Activated CD8-positive, alpha-beta memory T cell treated with anti-CD3 and anti-CD28 coated beads, Interleukin-2, amount 50 U/mL, for 24 hours (primary cell): ENCODE data around the gene SFPQ.
"Not testable (repeated sequence)": the region's sequence is repeated elsewhere in the genome, so short reads cannot be mapped to it uniquely, and the experiment has no call there.

Source experiments
- DNase-seq: peaks from one replicate; pipeline ENCODE4 v3.0.0-alpha.2; 2020; ENCODE audit errors: extremely low read depth

SFPQ gene

DNA sequence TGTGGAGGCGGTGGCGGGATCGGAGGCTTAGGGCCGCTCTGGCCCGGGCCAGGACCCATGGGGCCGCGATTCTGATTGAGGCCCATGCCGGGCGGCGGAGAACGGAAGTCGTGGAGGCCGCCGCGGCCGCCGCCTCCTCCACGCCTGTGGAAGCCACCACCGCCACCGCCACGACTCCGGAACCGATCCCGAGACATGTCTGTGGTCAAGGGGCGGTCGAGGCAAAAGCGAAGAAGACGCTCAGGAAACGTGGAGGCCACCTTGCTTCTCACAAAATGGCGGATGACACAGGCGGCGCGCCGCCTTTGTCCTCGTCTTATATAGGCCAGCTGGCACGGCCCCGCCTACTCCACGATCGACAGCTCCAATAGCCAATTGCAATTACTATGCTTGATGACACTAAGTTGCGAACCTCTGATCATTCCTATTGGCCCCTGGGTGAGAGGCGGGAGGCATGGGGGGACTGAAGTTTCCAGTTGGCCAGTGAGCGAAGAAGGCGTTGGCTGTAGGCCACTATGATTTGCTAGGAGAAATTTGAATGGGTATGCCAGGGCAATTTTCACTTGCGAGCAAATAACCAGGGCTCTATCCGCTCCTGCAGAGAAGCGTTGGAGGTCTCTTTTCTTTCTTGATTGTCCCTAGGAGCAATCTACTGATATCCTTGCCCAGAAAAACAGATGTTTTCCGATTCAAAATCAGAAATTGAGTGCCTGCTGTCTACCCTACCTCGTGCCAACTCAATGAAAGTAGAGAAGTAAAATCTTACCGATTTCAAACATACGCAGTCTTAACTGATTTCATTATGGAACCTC is at the start of gene SFPQ:
Gene SFPQ (minus strand): TSS at position 293 of the 812 bp plus-strand sequence. CDS start 96 bp downstream, at position 197.
- peak; percentile 95 for DNase-seq

DNA sequence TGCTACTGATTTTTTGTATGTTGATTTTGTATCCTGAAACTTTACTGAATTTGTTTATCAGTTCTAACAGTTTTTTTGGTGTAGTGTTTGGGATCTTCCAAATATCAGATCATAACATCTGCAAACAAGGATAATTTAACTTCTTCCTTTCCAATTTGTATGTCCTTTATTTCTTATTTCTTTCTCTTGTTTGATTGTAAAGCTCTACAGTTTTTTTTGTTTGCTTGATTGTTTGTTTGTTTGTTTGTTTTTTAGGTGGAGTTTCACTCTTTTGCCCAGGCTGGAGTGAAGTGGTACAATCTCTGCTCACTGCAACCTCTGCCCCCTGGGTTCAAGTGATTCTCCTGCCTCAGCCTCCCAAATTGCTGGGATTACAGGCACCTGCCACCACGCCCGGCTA is 43.8 kb upstream of the SFPQ start:
- DNase-seq, result not testable (repeated sequence)

DNA sequence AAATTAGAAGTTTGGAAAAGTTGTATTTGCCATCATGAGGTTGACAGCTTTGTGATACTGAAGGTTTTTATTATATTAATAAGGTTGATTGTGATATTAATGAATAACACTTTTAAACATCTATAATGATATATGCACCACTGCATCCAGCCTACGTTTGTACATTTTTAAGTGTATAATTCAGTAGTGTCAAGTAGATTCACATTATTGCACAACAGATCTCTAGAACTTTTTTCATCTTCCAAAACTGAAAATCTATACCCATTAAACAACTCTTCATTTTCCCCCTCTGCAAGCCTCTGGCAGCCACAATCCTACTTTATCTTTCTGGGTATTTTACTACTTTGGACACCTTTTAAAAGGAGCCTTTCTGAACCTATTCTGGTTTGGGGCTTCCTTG is 38.3 kb upstream of the SFPQ start:
- no peak for DNase-seq

DNA sequence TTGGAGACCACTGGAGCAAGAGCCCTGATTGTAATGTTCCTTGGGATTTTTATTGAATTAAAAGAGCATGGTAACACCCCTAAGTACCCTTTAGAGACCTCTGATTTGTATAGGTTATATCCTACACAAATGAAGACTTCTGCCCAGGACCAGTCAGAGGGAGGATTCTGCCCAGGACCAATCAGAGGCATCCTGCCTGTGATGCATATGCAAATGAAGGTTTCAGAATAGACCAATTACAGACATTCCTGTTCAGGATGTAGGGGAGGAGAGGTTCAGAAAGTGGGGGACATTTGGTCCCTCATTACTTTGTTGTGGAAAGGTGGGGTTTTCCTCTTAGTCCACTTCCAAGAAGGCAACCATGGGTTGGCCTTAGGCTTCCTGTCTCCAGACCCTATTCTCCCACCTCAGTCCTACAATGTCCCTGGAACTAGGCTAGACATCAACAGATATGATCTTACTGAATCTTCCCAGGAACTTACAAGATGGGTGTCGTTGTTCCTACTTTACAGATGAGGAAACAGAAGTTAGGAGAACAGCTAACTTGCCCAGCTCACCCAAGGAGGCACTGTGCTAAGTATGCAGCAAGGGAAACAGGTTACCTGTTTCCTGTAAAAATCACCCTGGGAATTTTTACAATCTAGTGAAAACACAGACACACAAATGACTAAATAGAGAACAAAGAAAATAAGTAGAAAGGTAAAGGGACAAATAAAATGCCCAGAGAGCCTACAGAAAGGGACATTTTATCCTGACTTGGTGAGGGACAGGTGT is 36.8 kb upstream of the SFPQ start:
- no peak for DNase-seq

DNA sequence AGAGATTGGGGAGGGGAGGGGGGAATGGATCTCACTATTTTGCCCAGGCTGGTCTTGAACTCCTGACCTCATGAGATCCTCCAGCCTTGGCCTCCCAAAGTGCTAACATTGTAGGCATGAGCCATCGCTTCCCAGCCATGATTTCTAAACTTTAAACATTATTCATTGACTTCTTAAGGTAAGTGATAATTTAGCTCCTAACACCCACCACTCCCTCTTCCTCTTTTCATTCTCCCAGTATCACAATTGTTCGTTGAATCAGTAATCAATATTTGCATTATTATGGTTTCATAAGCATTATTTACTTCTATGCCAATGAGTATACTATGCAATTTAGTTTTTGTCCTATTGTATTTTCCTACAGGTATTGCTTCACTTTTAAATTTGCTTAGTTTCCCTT is 33.6 kb upstream of the SFPQ start:
- DNase-seq, result no peak

DNA sequence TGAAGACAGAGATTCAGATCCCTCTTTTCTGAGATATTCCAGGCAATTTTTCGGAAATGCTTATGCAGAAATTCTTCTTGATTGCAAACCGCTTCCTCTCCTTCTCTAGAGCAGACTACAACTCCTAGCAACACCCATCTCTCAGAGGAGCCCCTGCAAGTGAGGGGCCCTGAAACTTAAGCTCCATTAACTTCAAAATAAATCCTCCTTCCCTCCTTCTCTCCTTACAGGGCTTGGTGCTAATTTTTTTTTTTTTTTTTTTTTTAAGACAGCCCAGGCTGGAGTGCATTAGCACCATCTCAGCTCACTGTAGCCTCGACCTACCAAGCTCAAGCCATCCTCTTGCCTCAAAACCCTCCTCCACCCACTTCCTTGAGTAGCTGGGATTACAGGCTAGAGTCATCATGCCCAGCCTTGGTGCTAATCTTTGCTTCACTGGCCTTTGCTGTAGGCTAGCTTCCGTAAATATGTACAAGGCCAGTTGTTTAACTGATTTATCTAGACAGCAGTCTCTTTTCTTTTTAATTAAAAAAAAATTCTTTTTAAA is 30.2 kb upstream of the SFPQ start:
- no peak for DNase-seq

GRCh38 chr1:35222322-35223083 is 29.6 kb upstream of the SFPQ start:
- no peak for DNase-seq

DNA sequence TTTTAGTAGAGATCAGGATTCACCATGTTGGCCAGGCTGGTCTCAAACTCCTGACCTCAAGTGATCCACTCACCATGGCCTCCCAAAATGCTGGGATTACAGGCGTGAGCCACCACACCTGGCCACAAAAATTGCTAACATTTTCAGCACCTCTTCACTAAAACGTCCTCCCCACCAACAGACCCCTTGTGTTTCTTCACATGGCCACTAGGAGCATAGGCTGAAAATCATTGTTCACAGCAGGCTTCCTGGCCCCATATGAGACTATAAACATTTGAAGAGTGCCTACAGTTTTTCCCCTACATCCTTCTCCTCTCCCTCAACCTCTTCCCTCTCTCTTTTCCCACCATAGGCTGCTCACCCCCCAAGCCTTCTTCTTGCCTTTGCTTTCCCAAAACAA is 28.0 kb upstream of the SFPQ start:
- DNase-seq, result no peak

DNA sequence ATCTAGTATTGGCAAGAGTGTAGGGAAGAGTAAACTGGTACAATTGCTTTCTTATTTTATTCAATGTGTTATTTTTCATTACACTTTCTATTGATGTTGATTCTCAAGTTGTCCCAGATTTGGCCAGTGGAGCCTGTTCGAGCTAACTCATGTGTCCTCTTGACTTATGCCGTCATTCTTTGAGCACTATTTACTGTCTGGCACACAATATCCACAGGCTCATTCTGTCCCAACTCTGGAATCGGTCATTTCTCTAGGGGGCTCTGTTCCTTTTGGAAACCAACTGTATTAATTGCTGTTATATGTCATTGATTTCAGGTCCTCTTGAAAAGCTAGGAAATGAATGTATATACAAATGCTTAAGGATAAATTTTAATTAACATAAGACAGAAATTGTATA is 22.4 kb upstream of the SFPQ start:
- DNase-seq, result no peak

GRCh38 chr1:35211120-35211414 is 18.1 kb upstream of the SFPQ start:
- DNase-seq, result no peak

DNA sequence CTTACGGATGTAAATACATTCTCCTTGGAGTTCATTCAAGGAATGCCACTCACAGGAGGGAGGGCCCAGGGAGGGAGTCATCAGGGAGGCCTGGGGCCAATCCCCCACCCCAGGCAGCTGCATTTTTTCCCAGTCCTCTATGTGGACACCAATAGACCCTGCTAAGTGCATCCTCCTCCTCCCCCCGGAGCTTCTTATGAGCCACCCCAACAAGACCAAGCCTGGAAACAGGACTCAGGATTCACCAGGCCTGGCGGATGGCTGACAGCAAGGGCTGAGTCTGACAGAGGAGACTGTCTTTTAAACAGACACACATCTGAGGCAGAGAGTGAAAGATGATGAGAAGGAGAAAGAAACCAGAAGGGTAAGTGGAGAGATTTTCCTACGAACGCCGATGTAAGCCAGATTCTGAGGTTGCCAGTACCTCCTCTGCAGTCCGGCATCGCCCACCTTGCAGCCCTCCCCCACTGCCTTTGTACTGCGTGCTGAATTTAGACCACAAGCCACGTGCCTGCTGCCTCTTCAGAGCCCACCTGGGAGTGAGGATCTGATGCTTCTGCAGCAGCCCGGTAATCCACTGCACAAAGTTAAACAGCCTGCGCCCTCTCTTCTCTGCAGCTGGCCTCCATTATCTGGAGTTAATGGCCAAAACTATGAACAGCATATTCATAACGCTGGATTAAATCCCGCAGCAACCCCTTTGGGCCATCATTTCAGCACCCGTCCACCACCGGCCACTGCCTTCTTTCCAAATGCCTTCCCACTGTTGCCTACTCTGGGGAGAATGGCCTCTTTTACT is 17.6 kb upstream of the SFPQ start:
- no peak for DNase-seq

- no peak for DNase-seq
These were observed 10.3 kb upstream of the SFPQ start for GRCh38 chr1:35203295-35203694.

DNA sequence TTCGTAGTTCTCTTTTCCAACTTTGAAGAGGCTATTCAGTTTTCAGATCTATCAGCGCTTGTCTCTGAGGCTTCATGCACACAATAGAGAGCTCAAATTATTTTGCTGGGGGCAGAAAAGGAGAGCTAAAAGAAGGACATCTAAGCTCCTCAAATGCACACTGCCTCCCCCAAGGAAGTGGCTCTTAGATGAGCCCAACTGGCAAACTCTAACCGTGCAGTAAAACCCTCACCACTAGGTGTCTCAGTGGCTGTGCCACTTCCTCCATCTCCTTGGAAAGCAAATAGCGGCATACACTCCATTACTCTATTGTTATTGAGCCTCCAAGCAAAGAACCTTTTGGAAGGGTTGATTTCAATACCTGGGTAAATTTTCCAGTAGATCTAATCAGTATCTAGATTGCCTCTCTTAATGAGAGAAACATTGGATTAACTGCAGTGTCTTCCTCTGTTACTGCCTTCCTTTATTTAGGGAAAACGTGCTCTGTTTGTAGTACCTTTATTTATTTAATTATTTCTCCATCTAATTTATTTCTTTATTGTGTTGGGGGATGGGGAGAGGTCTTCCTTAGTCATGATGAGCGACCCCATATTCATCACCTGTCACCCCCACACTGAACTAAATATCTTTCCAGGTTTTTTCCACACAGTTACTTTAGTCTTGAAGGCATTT is 9.2 kb upstream of the SFPQ start:
- DNase-seq, result no peak

DNA sequence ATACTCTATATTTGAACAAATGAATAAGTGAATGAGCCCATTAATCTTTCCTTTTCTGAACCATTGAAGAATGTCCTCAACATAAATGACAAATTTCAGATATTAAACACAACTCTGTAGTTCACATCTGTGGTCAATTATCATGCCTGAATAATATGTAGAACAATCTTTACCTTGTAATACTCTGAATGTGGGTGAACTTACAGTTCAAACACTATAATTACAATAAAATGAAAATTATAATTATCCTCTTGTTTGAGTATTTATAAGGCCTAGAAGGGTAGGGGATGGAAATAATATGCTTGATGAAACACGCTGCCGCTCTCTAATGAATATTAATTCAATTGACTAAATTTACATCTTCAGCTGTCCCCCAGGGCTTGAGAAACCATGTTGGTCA is 8.7 kb upstream of the SFPQ start:
- DNase-seq, result no peak

GRCh38 chr1:35192056-35192852 is 691 bp downstream of the SFPQ start:
- DNase-seq, result peak; percentile 68

GRCh38 chr1:35191429-35192055 is 1.4 kb downstream of the SFPQ start:
- no peak for DNase-seq

- DNase-seq, result no peak
These were observed 2.2 kb downstream of the SFPQ start for GRCh38 chr1:35190784-35191183.

GRCh38 chr1:35188578-35189392 is 4.2 kb downstream of the SFPQ start:
- DNase-seq, result no peak
